SK-N-SH (cell line): ENCODE results near the gene TRMO. TPM values are rescaled to one million over a fixed set of nuclear protein-coding genes. Genes with fewer than 3 reads are reported as not detected.

Experiments
- CTCF ChIA-PET: fragments of 300-600, 350-600 bp; formaldehyde crosslinking; extraction: SDS; loops from one replicate; lab custom pipeline; 2021; lab: Yijun Ruan, JAX
- POLR2A ChIA-PET: fragments of 350-600 bp; sonication (Branson Sonifier 250); formaldehyde crosslinking; extraction: SDS; loops from one replicate; lab custom pipeline; 2020; ENCODE audit warnings: antibody characterized with exemption, inconsistent platforms; lab: Yijun Ruan, JAX
- DNase-seq: peaks from one replicate; pipeline ENCODE4 v3.0.0; 2012
- H2AFZ ChIP-seq: fragments of 200-600 bp; sonication (generic); 2 replicates; pipeline ENCODE4 v1.8.1; 2016; ENCODE audit warnings: antibody characterized with exemption, mild to moderate bottlenecking, low read depth
- H3F3A ChIP-seq: fragments of 200-600 bp; sonication (generic); replicated peaks from 2 replicates; pipeline ENCODE3; 2016; ENCODE audit warnings: antibody characterized with exemption, mild to moderate bottlenecking; ENCODE audit not compliant: insufficient read depth
- H3K27ac ChIP-seq, 2 experiments: fragments of 200-500 bp in 1 of 2; fragments of 200-600 bp in 1 of 2; sonication (Bioruptor generic) in 1 of 2; sonication (generic), shearing (Covaris generic) in 1 of 2; 2 replicates each; pipeline versions ENCODE4 v1.5.1 to v1.6.1; 2014 to 2016; ENCODE audit warnings: low read depth in 2 of 2, inconsistent platforms in 1 of 2, low read length in 1 of 2, mild to moderate bottlenecking in 1 of 2, mixed read lengths in 1 of 2
- H3K27me3 ChIP-seq: fragments of 200-600 bp; sonication (generic), shearing (Covaris generic); 2 replicates; pipeline ENCODE4 v1.6.1; 2016; ENCODE audit warnings: mixed run types; ENCODE audit not compliant: insufficient read depth
- H3K36me3 ChIP-seq, 2 experiments: fragments of 200-500 bp in 1 of 2; fragments of 200-600 bp in 1 of 2; sonication (Bioruptor generic) in 1 of 2; sonication (generic) in 1 of 2; replicated peaks in 1 of 2; 2 replicates each; pipeline versions ENCODE3 to v1.5.1; 2014 to 2016; ENCODE audit warnings: low read length in 1 of 2, mild to moderate bottlenecking in 1 of 2; ENCODE audit not compliant: insufficient read depth in 2 of 2, control insufficient read depth in 1 of 2
- H3K4me1 ChIP-seq, 2 experiments: fragments of 200-500 bp in 1 of 2; fragments of 200-600 bp in 1 of 2; sonication (Bioruptor generic) in 1 of 2; sonication (generic), shearing (Covaris generic) in 1 of 2; 2 replicates each; pipeline versions ENCODE4 v1.5.1 to v1.6.1; 2014 to 2016; ENCODE audit warnings: low read depth in 1 of 2, low read length in 1 of 2, mixed run types in 1 of 2; ENCODE audit not compliant: insufficient read depth in 2 of 2, control insufficient read depth in 1 of 2
- H3K4me2 ChIP-seq: fragments of 200-600 bp; sonication (generic), shearing (Covaris generic); 2 replicates; pipeline ENCODE4 v1.6.1; 2017; ENCODE audit warnings: mixed run types
- H3K4me3 ChIP-seq, 2 experiments: fragments of 200-500 bp in 1 of 2; fragments of 200-600 bp in 1 of 2; sonication (Bioruptor generic) in 1 of 2; sonication (generic), shearing (Covaris generic) in 1 of 2; 2 replicates each; pipeline versions ENCODE4 v1.5.1 to v1.8.1; 2014 to 2016; ENCODE audit warnings: low read depth in 2 of 2, inconsistent platforms in 1 of 2, low read length in 1 of 2, mild to moderate bottlenecking in 1 of 2, mixed read lengths in 1 of 2, moderate library complexity in 1 of 2
- H3K79me2 ChIP-seq: fragments of 200-600 bp; sonication (generic); 2 replicates; pipeline ENCODE4 v1.8.1; 2017; ENCODE audit warnings: mild to moderate bottlenecking; ENCODE audit not compliant: insufficient read depth
- H3K9ac ChIP-seq: fragments of 200-600 bp; sonication (generic); 2 replicates; pipeline ENCODE4 v1.6.1; 2017; ENCODE audit warnings: mixed run types
- H3K9me2 ChIP-seq: fragments of 200-600 bp; sonication (generic); 2 replicates; pipeline ENCODE4 v1.6.1; 2017; ENCODE audit warnings: mixed run types
- H3K9me3 ChIP-seq: fragments of 200-600 bp; sonication (generic); 2 replicates; pipeline ENCODE4 v1.6.1; 2017; ENCODE audit warnings: mixed run types, mild to moderate bottlenecking, moderate library complexity
- H4K20me1 ChIP-seq: fragments of 200-600 bp; sonication (generic); 2 replicates; pipeline ENCODE4 v1.6.1; 2017; ENCODE audit warnings: mild to moderate bottlenecking, mixed run types; ENCODE audit not compliant: insufficient read depth
- ELF1 ChIP-seq: IDR thresholded peaks from 2 replicates; pipeline ENCODE4 v1.4.0; 2012
- FOXJ3 ChIP-seq: sonication (generic); formaldehyde crosslinking; IDR thresholded peaks from 2 replicates; pipeline ENCODE4 v1.5.1; 2020; ENCODE audit warnings: mild to moderate bottlenecking, missing genetic modification reagents
- FOXM1 ChIP-seq: IDR thresholded peaks from 2 replicates; pipeline ENCODE4 v1.4.0; 2012; ENCODE audit warnings: low read depth, mild to moderate bottlenecking
- GATA2 ChIP-seq: sonication (generic); formaldehyde crosslinking; IDR thresholded peaks from 2 replicates; pipeline ENCODE4 v1.5.0; 2020; ENCODE audit warnings: mild to moderate bottlenecking, missing genetic modification reagents
- JUND ChIP-seq: IDR thresholded peaks from 2 replicates; pipeline ENCODE4 v1.4.0; 2012
- MEF2A ChIP-seq: IDR thresholded peaks from 2 replicates; pipeline ENCODE4 v1.4.0; 2012; ENCODE audit warnings: low read depth, borderline replicate concordance
- NFIC ChIP-seq: IDR thresholded peaks from 2 replicates; pipeline ENCODE4 v1.4.0; 2012; ENCODE audit warnings: borderline replicate concordance
- POLR2AphosphoS5 ChIP-seq: IDR thresholded peaks from 2 replicates; pipeline ENCODE4 v1.6.1; 2012; ENCODE audit warnings: low read depth, low read length
- RFX5 ChIP-seq: IDR thresholded peaks from 2 replicates; pipeline ENCODE4 v1.6.1; 2012; ENCODE audit warnings: mild to moderate bottlenecking, improper control_type of control experiment, low read length
- RXRA ChIP-seq: IDR thresholded peaks from 2 replicates; pipeline ENCODE4 v1.4.0; 2012; ENCODE audit warnings: low read depth, mild to moderate bottlenecking, borderline replicate concordance
- SMC3 ChIP-seq: IDR thresholded peaks from 2 replicates; pipeline ENCODE4 v1.6.1; 2012; ENCODE audit warnings: low read depth, low read length, improper control_type of control experiment
- TAF1 ChIP-seq: IDR thresholded peaks from 2 replicates; pipeline ENCODE4 v1.6.1; 2012; ENCODE audit warnings: low read depth, mild to moderate bottlenecking, low read length, moderate library complexity, borderline replicate concordance
- TEAD4 ChIP-seq: IDR thresholded peaks from 2 replicates; pipeline ENCODE4 v1.4.0; 2012; ENCODE audit warnings: mild to moderate bottlenecking, borderline replicate concordance; ENCODE audit not compliant: insufficient read depth
- YY1 ChIP-seq: IDR thresholded peaks from 2 replicates; pipeline ENCODE4 v1.4.0; 2012; ENCODE audit warnings: low read depth, mild to moderate bottlenecking
- WGBS: methylation state at CpG from one replicate; pipeline ENCODE4 v1.1.6; 2017; ENCODE audit warnings: low lambda C conversion rate; 5-methylcytosine and 5-hydroxymethylcytosine counted together
- polyA plus RNA-seq, 3 experiments: library from polyadenylated mRNA; depleted of rRNA; stranded (reverse); fragments of >200 nt; gene quantifications; 2 replicates each; pipeline ENCODE4 v1.2.3, GENCODE V29; 2012
- TF ChIP-seq, protein P1 (sequence below): fragments of 150-350 bp; IDR thresholded peaks from 2 replicates; pipeline ENCODE4 v1.6.1; 2017; ENCODE audit warnings: antibody characterized with exemption, low read length, low read depth, borderline replicate concordance
- TF ChIP-seq, protein P2 (sequence below): fragments of 150-350 bp; IDR thresholded peaks from 2 replicates; pipeline ENCODE4 v1.6.1; 2016; ENCODE audit warnings: mild to moderate bottlenecking, low read depth, low read length
- TF ChIP-seq, protein P3 (sequence below): IDR thresholded peaks from 2 replicates; pipeline ENCODE4 v1.4.0; 2012; ENCODE audit warnings: low read depth, borderline replicate concordance

TRMO gene
- polyA plus RNA-seq, 1 of the 3 experiments (the other 2 are of a cell fraction), result 8.1 TPM

DNA sequence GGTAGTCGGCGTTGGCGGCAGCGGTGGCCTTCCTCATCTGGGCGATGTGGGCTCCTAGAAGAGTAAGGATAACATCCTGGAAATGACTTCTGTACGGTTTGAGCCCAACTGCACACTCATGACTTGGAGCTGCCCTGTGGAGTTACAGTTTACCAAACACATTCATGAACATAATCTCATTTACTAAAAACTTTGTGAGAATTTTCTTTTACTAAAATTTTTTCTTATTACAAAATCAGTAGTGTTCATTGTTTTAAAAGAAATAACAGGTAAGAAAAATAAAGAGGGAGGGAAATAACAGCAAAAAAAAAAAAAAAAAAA lies 63.9 kb downstream of the TRMO start:
- H3K27me3 ChIP-seq, result peaks cover 85% of the 10 kb centered on the region
- H3K4me1 ChIP-seq, result no peaks in the 10 kb centered on the region; a peak in 1 of 4 replicates
- ChIA-PET POLR2A (no interaction called here), CTCF (interaction anchor here (1.1 to 1.6 kb wide), 2 partner anchors 12 to 65 kb away, joined by 3 read pairs; no protein-coding TSS in a partner anchor)
- WGBS, result 15% methylated on average over 6 of the region's 6 CpGs
- no peak overlapping the region for H2AFZ ChIP-seq
- no peaks in the 10 kb centered on the region for H3F3A ChIP-seq
- no peaks in the 10 kb centered on the region for H3K36me3 ChIP-seq
- no peaks in the 10 kb centered on the region for H4K20me1 ChIP-seq
- no peak overlapping the region for H3K4me2 ChIP-seq
- no peak overlapping the region for H3K27ac ChIP-seq
- no peaks in the 10 kb centered on the region for H3K79me2 ChIP-seq
- no peak for DNase-seq
- H3K9ac ChIP-seq, result no peak overlapping the region
- TF ChIP-seq, protein P1, sequence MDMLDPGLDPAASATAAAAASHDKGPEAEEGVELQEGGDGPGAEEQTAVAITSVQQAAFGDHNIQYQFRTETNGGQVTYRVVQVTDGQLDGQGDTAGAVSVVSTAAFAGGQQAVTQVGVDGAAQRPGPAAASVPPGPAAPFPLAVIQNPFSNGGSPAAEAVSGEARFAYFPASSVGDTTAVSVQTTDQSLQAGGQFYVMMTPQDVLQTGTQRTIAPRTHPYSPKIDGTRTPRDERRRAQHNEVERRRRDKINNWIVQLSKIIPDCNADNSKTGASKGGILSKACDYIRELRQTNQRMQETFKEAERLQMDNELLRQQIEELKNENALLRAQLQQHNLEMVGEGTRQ, result no peak
- no peak for TF ChIP-seq FOXM1
- TF ChIP-seq RFX5, result no peak
- H3K9me3 ChIP-seq, result no peaks in the 10 kb centered on the region
- H3K4me3 ChIP-seq, result no peak overlapping the region
- no peaks in the 10 kb centered on the region for H3K9me2 ChIP-seq

DNA sequence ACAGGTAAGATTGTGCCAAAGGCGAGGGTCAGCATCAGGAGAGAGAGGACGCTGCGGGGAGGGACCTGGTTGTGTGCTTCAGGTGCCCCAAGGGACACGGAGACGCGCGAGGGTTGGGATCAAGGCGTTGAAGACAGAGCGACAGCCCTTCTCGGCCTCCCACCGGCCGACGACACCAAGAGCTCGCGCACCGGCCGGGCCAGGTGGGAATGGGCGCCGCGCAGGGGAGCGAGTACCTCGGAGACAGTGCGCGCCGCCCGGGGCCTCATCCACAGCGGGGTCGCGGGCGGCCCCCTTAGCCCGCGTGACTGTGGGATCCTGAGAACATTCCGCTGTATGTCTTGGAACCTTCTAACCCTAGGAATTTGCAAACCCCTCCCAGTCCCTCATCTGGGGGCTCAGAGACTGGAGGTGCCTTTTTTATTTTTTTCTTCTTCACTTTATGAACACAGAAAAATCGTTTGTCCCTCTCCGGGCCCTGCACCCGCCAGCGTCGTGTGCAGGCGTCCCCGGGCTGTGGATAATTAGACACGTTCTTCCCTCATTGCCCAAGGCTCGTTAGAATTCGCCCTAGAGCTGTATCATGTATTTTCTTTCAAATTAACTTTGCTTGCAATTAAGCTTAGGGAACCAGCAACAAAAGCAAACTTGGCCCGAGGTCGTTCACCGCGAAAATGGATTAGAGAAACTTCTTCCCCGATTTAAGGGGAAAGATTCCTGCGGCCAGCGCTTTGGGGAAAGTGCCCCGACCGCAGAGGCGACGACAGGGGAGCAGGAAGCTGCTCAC lies 64.5 kb downstream of the TRMO start:
- Histone ChIP-seq H3K79me2 (no peaks in the 10 kb centered on the region), H3K36me3 (no peaks in the 10 kb centered on the region), H3K4me3 (no peak overlapping the region), H3K9ac (no peak overlapping the region), H3K9me3 (no peaks in the 10 kb centered on the region), H3K27me3 (peaks cover 87% of the 10 kb centered on the region), H3F3A (no peaks in the 10 kb centered on the region), H3K27ac (no peak overlapping the region), H2AFZ (no peak overlapping the region), H4K20me1 (no peaks in the 10 kb centered on the region), H3K4me2 (no peak overlapping the region), H3K4me1 (no peaks in the 10 kb centered on the region; a peak in 1 of 4 replicates), H3K9me2 (no peaks in the 10 kb centered on the region)
- DNase-seq, result no peak
- 27% methylated on average over 45 of the region's 54 CpGs for WGBS
- TF ChIP-seq RXRA, result no peak
- TF ChIP-seq, protein P2, sequence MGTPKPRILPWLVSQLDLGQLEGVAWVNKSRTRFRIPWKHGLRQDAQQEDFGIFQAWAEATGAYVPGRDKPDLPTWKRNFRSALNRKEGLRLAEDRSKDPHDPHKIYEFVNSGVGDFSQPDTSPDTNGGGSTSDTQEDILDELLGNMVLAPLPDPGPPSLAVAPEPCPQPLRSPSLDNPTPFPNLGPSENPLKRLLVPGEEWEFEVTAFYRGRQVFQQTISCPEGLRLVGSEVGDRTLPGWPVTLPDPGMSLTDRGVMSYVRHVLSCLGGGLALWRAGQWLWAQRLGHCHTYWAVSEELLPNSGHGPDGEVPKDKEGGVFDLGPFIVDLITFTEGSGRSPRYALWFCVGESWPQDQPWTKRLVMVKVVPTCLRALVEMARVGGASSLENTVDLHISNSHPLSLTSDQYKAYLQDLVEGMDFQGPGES, result no peak
- CTCF ChIA-PET, result no interaction called here
- POLR2A ChIA-PET, result no interaction called here

DNA sequence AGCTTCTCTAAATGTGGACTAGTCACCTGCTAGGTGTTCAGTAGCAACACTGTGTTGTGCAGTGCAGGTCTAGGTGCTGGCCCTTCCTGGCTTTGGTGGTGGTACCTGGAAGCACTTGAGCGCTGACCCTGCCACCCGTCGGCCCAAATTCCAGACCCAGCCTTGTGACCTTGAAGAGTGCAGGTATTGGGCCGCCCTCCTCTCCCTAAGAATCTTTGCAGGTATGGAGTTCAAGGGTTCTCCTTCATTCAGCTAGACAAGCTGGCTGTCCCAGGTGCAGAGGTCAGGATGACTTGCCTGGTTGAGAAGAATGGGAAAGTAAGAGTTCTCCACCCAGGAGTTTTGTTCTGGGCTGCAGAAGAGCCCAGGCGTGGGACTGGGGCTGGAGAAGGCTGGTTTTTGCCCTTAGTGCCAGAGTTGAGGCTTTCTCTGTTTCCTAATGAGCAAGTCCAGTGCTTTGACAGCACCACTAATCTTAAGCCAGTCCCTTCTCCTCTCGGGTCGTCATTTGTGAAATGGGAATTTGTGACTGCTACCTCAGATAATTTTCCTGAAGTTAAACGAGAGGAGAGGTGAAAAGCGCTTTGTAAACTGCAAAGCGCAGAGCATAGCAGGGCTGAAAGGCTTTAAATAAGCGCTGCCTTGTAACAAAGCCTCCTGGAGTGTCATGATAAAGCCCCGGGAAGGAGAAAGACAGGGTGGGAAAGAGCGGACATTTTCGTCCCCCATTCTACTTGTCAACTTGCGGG lies 65.3 kb downstream of the TRMO start:
- H3K27ac ChIP-seq, result no peak overlapping the region
- H3K4me3 ChIP-seq, result no peak overlapping the region
- no peaks in the 10 kb centered on the region for H3F3A ChIP-seq
- 39% methylated on average over 15 of the region's 15 CpGs for WGBS
- H3K9ac ChIP-seq, result no peak overlapping the region
- POLR2A ChIA-PET, result no interaction called here
- CTCF ChIA-PET, result no interaction called here
- H4K20me1 ChIP-seq, result no peaks in the 10 kb centered on the region
- no peaks in the 10 kb centered on the region; a peak in 1 of 4 replicates for H3K4me1 ChIP-seq
- DNase-seq, result no peak
- no peak overlapping the region for H2AFZ ChIP-seq
- H3K27me3 ChIP-seq, result peaks cover 92% of the 10 kb centered on the region
- H3K9me3 ChIP-seq, result no peaks in the 10 kb centered on the region
- H3K4me2 ChIP-seq, result no peak overlapping the region
- H3K36me3 ChIP-seq, result no peaks in the 10 kb centered on the region
- no peaks in the 10 kb centered on the region for H3K79me2 ChIP-seq
- no peaks in the 10 kb centered on the region for H3K9me2 ChIP-seq
- TF ChIP-seq YY1 (no peak), SMC3 (no peak), GATA2 (no peak), JUND (no peak), TAF1 (no peak), NFIC (no peak), FOXJ3 (CRISPR knock-in tag) (no peak), POLR2AphosphoS5 (no peak), MEF2A (no peak), RFX5 (no peak), ELF1 (no peak), TEAD4 (no peak)
- TF ChIP-seq, protein P3, sequence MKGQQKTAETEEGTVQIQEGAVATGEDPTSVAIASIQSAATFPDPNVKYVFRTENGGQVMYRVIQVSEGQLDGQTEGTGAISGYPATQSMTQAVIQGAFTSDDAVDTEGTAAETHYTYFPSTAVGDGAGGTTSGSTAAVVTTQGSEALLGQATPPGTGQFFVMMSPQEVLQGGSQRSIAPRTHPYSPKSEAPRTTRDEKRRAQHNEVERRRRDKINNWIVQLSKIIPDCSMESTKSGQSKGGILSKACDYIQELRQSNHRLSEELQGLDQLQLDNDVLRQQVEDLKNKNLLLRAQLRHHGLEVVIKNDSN, result no peak
- TF ChIP-seq, protein P2, result no peak
